Glutamatergic neuron (in vitro differentiated cells): ENCODE measurements around the gene C2orf92. TPM values are rescaled to one million over a fixed set of nuclear protein-coding genes. Genes with fewer than 3 reads are reported as not detected.
"Not testable (repeated sequence)": the region's sequence is repeated elsewhere in the genome, so short reads cannot be mapped to it uniquely, and the experiment has no call there.

Experiments used
- DNase-seq: peaks from one replicate; pipeline ENCODE4 v3.0.0; 2022
- H3K27ac Mint-ChIP-seq: one replicate; pipeline ENCODE4 v1.8.0; 2020; ENCODE audit warnings: mild to moderate bottlenecking, mixed read lengths, inconsistent platforms; ENCODE audit not compliant: unreplicated experiment
- H3K27me3 Mint-ChIP-seq: one replicate; pipeline ENCODE4 v1.8.0; 2020; ENCODE audit warnings: mild to moderate bottlenecking, moderate library complexity, mixed read lengths, inconsistent platforms; ENCODE audit not compliant: unreplicated experiment
- H3K36me3 Mint-ChIP-seq: one replicate; pipeline ENCODE4 v1.8.0; 2020; ENCODE audit warnings: mild to moderate bottlenecking, mixed read lengths, inconsistent platforms; ENCODE audit not compliant: unreplicated experiment
- H3K4me1 Mint-ChIP-seq: one replicate; pipeline ENCODE4 v1.8.0; 2020; ENCODE audit warnings: mild to moderate bottlenecking, low read depth, mixed read lengths, inconsistent platforms; ENCODE audit not compliant: unreplicated experiment
- H3K4me3 Mint-ChIP-seq: one replicate; pipeline ENCODE4 v1.8.0; 2020; ENCODE audit warnings: mild to moderate bottlenecking, mixed read lengths, inconsistent platforms; ENCODE audit not compliant: unreplicated experiment
- H3K9me3 Mint-ChIP-seq: one replicate; pipeline ENCODE4 v1.8.0; 2020; ENCODE audit warnings: mild to moderate bottlenecking, moderate library complexity, mixed read lengths, inconsistent platforms; ENCODE audit not compliant: unreplicated experiment
- CTCF ChIP-seq: fragments of 200-600 bp; sonication (generic); IDR thresholded peaks from one replicate; pipeline ENCODE4 v1.5.0; 2021; ENCODE audit not compliant: partially characterized antibody, unreplicated experiment
- total RNA-seq: library from RNA; stranded (reverse); fragmentation: NEBNext Ultra II Directional; extraction: Animal tissue kit (Norgen Biotek cat#: 25700); gene quantifications from one replicate; pipeline ENCODE4 v1.2.1, GENCODE V29; 2021; ENCODE audit not compliant: unreplicated experiment

C2orf92 gene
- total RNA-seq, 1 donor from 2014 or later: 19.6 TPM

GRCh38 chr2:97707362-97708047 is 38.0 kb downstream of the C2orf92 start:
- Mint-ChIP-seq H3K36me3 (no peaks in the 10 kb centered on the region), H3K27me3 (no peaks in the 10 kb centered on the region), H3K4me1 (peaks cover 3% of the 10 kb centered on the region), H3K9me3 (peaks cover 4% of the 10 kb centered on the region), H3K27ac (no peak overlapping the region), H3K4me3 (no peak overlapping the region)
- TF ChIP-seq CTCF: no peak
- DNase-seq: no peak

- Mint-ChIP-seq H3K4me3 (no peak overlapping the region), H3K27me3 (no peaks in the 10 kb centered on the region), H3K9me3 (peaks cover 4% of the 10 kb centered on the region), H3K4me1 (peaks cover 3% of the 10 kb centered on the region), H3K27ac (no peak overlapping the region), H3K36me3 (no peaks in the 10 kb centered on the region)
- TF ChIP-seq CTCF: no peak
- no peak for DNase-seq
Measured at GRCh38 chr2:97708048-97708380, 38.5 kb downstream of the C2orf92 start.

GRCh38 chr2:97708608-97709007 is 39.1 kb downstream of the C2orf92 start:
- no peaks in the 10 kb centered on the region for H3K36me3 Mint-ChIP-seq
- H3K9me3 Mint-ChIP-seq: peaks cover 4% of the 10 kb centered on the region
- no peak for TF ChIP-seq CTCF
- no peak overlapping the region for H3K27ac Mint-ChIP-seq
- DNase-seq: no peak
- H3K4me1 Mint-ChIP-seq: peaks cover 3% of the 10 kb centered on the region
- H3K27me3 Mint-ChIP-seq: no peaks in the 10 kb centered on the region
- no peak overlapping the region for H3K4me3 Mint-ChIP-seq

GRCh38 chr2:97711394-97711711 is 41.8 kb downstream of the C2orf92 start:
- Mint-ChIP-seq H3K36me3 (no peaks in the 10 kb centered on the region), H3K4me1 (peaks cover 3% of the 10 kb centered on the region), H3K4me3 (no peak overlapping the region), H3K27me3 (peaks cover 2% of the 10 kb centered on the region), H3K9me3 (peaks cover 4% of the 10 kb centered on the region), H3K27ac (no peak overlapping the region)
- TF ChIP-seq CTCF: no peak
- DNase-seq: no peak

- not testable (repeated sequence) for H3K4me3 Mint-ChIP-seq, H3K27me3 Mint-ChIP-seq, H3K27ac Mint-ChIP-seq, H3K4me1 Mint-ChIP-seq, H3K9me3 Mint-ChIP-seq, H3K36me3 Mint-ChIP-seq, DNase-seq
Measured at GRCh38 chr2:97712175-97712574, 42.7 kb downstream of the C2orf92 start.
